Neural progenitor cell (in vitro differentiated cells): Measurements from ENCODE around the gene NHSL1. TPM values are rescaled to one million over a fixed set of nuclear protein-coding genes. Genes with fewer than 3 reads are reported as not detected.

ENCODE experiments used
- DNase-seq: peaks from one replicate; pipeline ENCODE4 v3.0.0-alpha.2; 2016; ENCODE audit warnings: low spot score
- H2AFZ ChIP-seq: fragments of 200-600 bp; sonication (generic); replicated peaks from 2 replicates; pipeline ENCODE4 v1.6.1; 2016; ENCODE audit warnings: antibody characterized with exemption
- H3F3A ChIP-seq: fragments of 200-600 bp; sonication (generic); 2 replicates; pipeline ENCODE4 v1.6.1; 2016; ENCODE audit warnings: antibody characterized with exemption, low read depth
- H3K27ac ChIP-seq: fragments of 200-600 bp; sonication (generic); 2 replicates; pipeline ENCODE4 v1.5.1; 2016; ENCODE audit warnings: mild to moderate bottlenecking
- H3K27me3 ChIP-seq: fragments of 200-600 bp; sonication (generic); 2 replicates; pipeline ENCODE4 v1.6.1; 2016; ENCODE audit warnings: mild to moderate bottlenecking, moderate library complexity
- H3K36me3 ChIP-seq: fragments of 200-600 bp; sonication (generic); 2 replicates; pipeline ENCODE4 v1.5.1; 2016
- H3K4me1 ChIP-seq: fragments of 200-600 bp; sonication (generic); 2 replicates; pipeline ENCODE4 v1.6.1; 2016; ENCODE audit warnings: mixed run types
- H3K4me2 ChIP-seq: fragments of 200-600 bp; sonication (generic); 2 replicates; pipeline ENCODE4 v1.6.1; 2016
- H3K4me3 ChIP-seq: fragments of 200-600 bp; sonication (generic); 2 replicates; pipeline ENCODE4 v1.5.1; 2016
- H3K79me2 ChIP-seq: fragments of 200-600 bp; sonication (generic); 2 replicates; pipeline ENCODE4 v1.6.1; 2016; ENCODE audit warnings: low read depth
- H3K9ac ChIP-seq: fragments of 200-600 bp; sonication (generic); 2 replicates; pipeline ENCODE4 v1.6.1; 2016
- H3K9me3 ChIP-seq: fragments of 200-600 bp; sonication (generic); 2 replicates; pipeline ENCODE4 v1.5.1; 2016; ENCODE audit warnings: low read depth
- H4K20me1 ChIP-seq: fragments of 200-600 bp; sonication (generic); 2 replicates; pipeline ENCODE4 v1.6.1; 2016; ENCODE audit warnings: low read depth
- H3K27ac Mint-ChIP-seq: 3 replicates; pipeline ENCODE4 v1.8.0; 2021; ENCODE audit warnings: mixed read lengths
- H3K27me3 Mint-ChIP-seq: 2 replicates; pipeline ENCODE4 v1.8.0; 2022; ENCODE audit warnings: low read depth, mild to moderate bottlenecking, inconsistent platforms, moderate library complexity, mixed read lengths; ENCODE audit not compliant: insufficient read depth
- H3K36me3 Mint-ChIP-seq: 3 replicates; pipeline ENCODE4 v1.8.0; 2021; ENCODE audit warnings: mixed read lengths
- H3K4me1 Mint-ChIP-seq: 3 replicates; pipeline ENCODE4 v1.8.0; 2021; ENCODE audit warnings: mixed read lengths
- H3K4me3 Mint-ChIP-seq: 3 replicates; pipeline ENCODE4 v1.8.0; 2021; ENCODE audit warnings: mild to moderate bottlenecking, moderate library complexity, mixed read lengths
- H3K9me3 Mint-ChIP-seq: 3 replicates; pipeline ENCODE4 v1.8.0; 2020; ENCODE audit warnings: mixed read lengths
- EZH2 ChIP-seq: fragments of 200-600 bp; sonication (generic); IDR thresholded peaks from 2 replicates; pipeline ENCODE4 v1.6.1; 2017; ENCODE audit warnings: antibody characterized with exemption, mild to moderate bottlenecking, moderate library complexity
- EZH2phosphoT487 ChIP-seq: fragments of 200-600 bp; sonication (generic); IDR thresholded peaks from 2 replicates; pipeline ENCODE4 v1.6.1; 2017; ENCODE audit warnings: antibody characterized with exemption
- total RNA-seq: library from RNA; depleted of rRNA; stranded (reverse); fragments of >200 nt; gene quantifications from 2 replicates; pipeline ENCODE4 v1.2.3, GENCODE V29; 2015; ENCODE audit warnings: low replicate concordance
- TF ChIP-seq, protein P1 (sequence below): fragments of 200-600 bp; sonication (generic); IDR thresholded peaks from 2 replicates; pipeline ENCODE4 v1.5.1; 2017; ENCODE audit warnings: antibody characterized with exemption, mild to moderate bottlenecking

NHSL1 gene
- total RNA-seq, 1 donor from 2014 or later, result 12.1 TPM

DNA sequence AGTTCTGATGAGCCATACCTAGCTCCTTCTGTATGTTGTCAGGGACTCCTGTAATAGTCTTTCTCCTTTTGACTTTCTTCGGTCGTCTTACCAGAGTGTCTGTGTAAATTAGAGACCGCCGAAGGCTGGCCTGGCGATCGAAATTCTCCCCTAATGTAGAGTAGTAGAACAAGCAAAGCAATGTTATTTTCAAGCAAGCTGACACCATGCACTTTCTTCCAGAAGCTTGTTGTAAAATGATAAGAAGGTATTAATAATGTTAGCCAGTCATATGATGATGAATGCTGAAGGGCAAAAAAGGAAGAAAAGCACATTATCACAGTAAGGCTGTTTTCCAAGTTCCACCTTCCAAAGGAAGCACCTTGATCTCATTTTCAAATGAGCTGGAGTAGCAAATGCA lies 57.3 kb downstream of the NHSL1 start:
- Mint-ChIP-seq H3K36me3 (peaks cover 22% of the 10 kb centered on the region), H3K9me3 (no peaks in the 10 kb centered on the region), H3K27me3 (no peaks in the 10 kb centered on the region), H3K4me1 (no peaks in the 10 kb centered on the region), H3K27ac (no peak overlapping the region), H3K4me3 (no peak overlapping the region)
- H3K4me3 ChIP-seq, result no peak overlapping the region
- no peaks in the 10 kb centered on the region for H3F3A ChIP-seq
- no peak for TF ChIP-seq EZH2phosphoT487
- no peaks in the 10 kb centered on the region for H3K79me2 ChIP-seq
- H3K4me2 ChIP-seq, result no peak overlapping the region
- H3K27me3 ChIP-seq, result no peaks in the 10 kb centered on the region
- H4K20me1 ChIP-seq, result no peaks in the 10 kb centered on the region
- DNase-seq, result no peak
- H2AFZ ChIP-seq, result no peak overlapping the region
- no peaks in the 10 kb centered on the region for H3K9me3 ChIP-seq
- H3K27ac ChIP-seq, result no peak overlapping the region
- H3K4me1 ChIP-seq, result no peaks in the 10 kb centered on the region
- H3K9ac ChIP-seq, result no peak overlapping the region
- H3K36me3 ChIP-seq, result no peaks in the 10 kb centered on the region

- no peak overlapping the region for H3K27ac Mint-ChIP-seq
- H3K4me3 Mint-ChIP-seq, result no peak overlapping the region
- H3K4me3 ChIP-seq, result no peak overlapping the region
These were observed 58.4 kb downstream of the NHSL1 start for GRCh38 chr6:138440758-138441357.

GRCh38 chr6:138440296-138440695 lies 59.0 kb downstream of the NHSL1 start:
- Histone ChIP-seq H3K27ac (no peak overlapping the region), H3K36me3 (no peaks in the 10 kb centered on the region), H3F3A (no peaks in the 10 kb centered on the region), H2AFZ (no peak overlapping the region), H3K79me2 (no peaks in the 10 kb centered on the region), H3K4me1 (no peaks in the 10 kb centered on the region), H4K20me1 (no peaks in the 10 kb centered on the region), H3K4me3 (no peak overlapping the region), H3K9me3 (no peaks in the 10 kb centered on the region), H3K9ac (no peak overlapping the region), H3K27me3 (no peaks in the 10 kb centered on the region), H3K4me2 (no peak overlapping the region)
- TF ChIP-seq, protein P1, sequence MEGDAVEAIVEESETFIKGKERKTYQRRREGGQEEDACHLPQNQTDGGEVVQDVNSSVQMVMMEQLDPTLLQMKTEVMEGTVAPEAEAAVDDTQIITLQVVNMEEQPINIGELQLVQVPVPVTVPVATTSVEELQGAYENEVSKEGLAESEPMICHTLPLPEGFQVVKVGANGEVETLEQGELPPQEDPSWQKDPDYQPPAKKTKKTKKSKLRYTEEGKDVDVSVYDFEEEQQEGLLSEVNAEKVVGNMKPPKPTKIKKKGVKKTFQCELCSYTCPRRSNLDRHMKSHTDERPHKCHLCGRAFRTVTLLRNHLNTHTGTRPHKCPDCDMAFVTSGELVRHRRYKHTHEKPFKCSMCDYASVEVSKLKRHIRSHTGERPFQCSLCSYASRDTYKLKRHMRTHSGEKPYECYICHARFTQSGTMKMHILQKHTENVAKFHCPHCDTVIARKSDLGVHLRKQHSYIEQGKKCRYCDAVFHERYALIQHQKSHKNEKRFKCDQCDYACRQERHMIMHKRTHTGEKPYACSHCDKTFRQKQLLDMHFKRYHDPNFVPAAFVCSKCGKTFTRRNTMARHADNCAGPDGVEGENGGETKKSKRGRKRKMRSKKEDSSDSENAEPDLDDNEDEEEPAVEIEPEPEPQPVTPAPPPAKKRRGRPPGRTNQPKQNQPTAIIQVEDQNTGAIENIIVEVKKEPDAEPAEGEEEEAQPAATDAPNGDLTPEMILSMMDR, result no peak
- TF ChIP-seq EZH2 (no peak), EZH2phosphoT487 (no peak)
- H3K27ac Mint-ChIP-seq, result no peak overlapping the region
- DNase-seq, result no peak
- no peaks in the 10 kb centered on the region for H3K4me1 Mint-ChIP-seq
- H3K9me3 Mint-ChIP-seq, result no peaks in the 10 kb centered on the region
- no peaks in the 10 kb centered on the region for H3K27me3 Mint-ChIP-seq
- no peak overlapping the region for H3K4me3 Mint-ChIP-seq
- H3K36me3 Mint-ChIP-seq, result peaks cover 24% of the 10 kb centered on the region

More at GRCh38 chr6:138440758-138441357, 58.4 kb downstream of the NHSL1 start:
- no peaks in the 10 kb centered on the region for H3K4me1 ChIP-seq
- TF ChIP-seq, protein P1, result no peak
- no peak for TF ChIP-seq EZH2phosphoT487
- no peak for TF ChIP-seq EZH2
- H3K4me2 ChIP-seq, result no peak overlapping the region
- DNase-seq, result no peak
- no peak overlapping the region for H3K9ac ChIP-seq
- no peaks in the 10 kb centered on the region for H3K9me3 ChIP-seq
- no peaks in the 10 kb centered on the region for H3F3A ChIP-seq
- H3K36me3 Mint-ChIP-seq, result peaks cover 22% of the 10 kb centered on the region
- no peaks in the 10 kb centered on the region for H3K4me1 Mint-ChIP-seq
- H2AFZ ChIP-seq, result no peak overlapping the region
- no peaks in the 10 kb centered on the region for H3K27me3 Mint-ChIP-seq
- no peaks in the 10 kb centered on the region for H3K36me3 ChIP-seq
- H4K20me1 ChIP-seq, result no peaks in the 10 kb centered on the region
- H3K79me2 ChIP-seq, result no peaks in the 10 kb centered on the region
- H3K9me3 Mint-ChIP-seq, result no peaks in the 10 kb centered on the region
- no peak overlapping the region for H3K27ac ChIP-seq
- H3K27me3 ChIP-seq, result no peaks in the 10 kb centered on the region

DNA sequence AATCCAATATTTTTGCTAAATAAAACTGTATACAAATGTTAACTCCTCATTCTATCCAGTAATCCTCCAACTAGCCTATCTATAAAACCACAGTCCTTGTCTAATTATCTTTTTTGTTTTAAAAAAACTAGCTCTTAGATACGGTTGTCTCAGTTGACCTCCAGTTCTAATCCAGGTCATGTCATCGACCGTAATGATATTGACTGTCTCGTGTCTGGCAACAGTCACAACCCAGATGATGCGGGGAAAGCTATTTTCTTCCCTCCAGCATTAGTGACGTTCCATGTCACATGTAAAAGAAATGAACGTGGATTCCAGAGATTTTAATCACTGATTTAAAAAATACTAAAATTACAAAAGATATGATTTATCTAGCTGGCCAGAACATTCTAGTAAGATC lies 59.7 kb downstream of the NHSL1 start:
- Mint-ChIP-seq H3K4me3 (no peak overlapping the region), H3K27me3 (no peaks in the 10 kb centered on the region), H3K9me3 (no peaks in the 10 kb centered on the region), H3K36me3 (peaks cover 26% of the 10 kb centered on the region), H3K4me1 (no peaks in the 10 kb centered on the region), H3K27ac (no peak overlapping the region)
- no peak overlapping the region for H2AFZ ChIP-seq
- no peaks in the 10 kb centered on the region for H3K79me2 ChIP-seq
- no peaks in the 10 kb centered on the region for H3K27me3 ChIP-seq
- no peaks in the 10 kb centered on the region for H3F3A ChIP-seq
- TF ChIP-seq EZH2phosphoT487, result no peak
- TF ChIP-seq, protein P1, result no peak
- TF ChIP-seq EZH2, result no peak
- H3K36me3 ChIP-seq, result no peaks in the 10 kb centered on the region
- no peak overlapping the region for H3K27ac ChIP-seq
- DNase-seq, result no peak
- H3K9me3 ChIP-seq, result no peaks in the 10 kb centered on the region
- no peak overlapping the region for H3K4me2 ChIP-seq
- no peaks in the 10 kb centered on the region for H3K4me1 ChIP-seq
- no peak overlapping the region for H3K9ac ChIP-seq
- no peaks in the 10 kb centered on the region for H4K20me1 ChIP-seq
- no peak overlapping the region for H3K4me3 ChIP-seq
